GM12878 (cell line): ENCODE data around the gene ANAPC2. TPM values are rescaled to one million over a fixed set of nuclear protein-coding genes. Genes with fewer than 3 reads are reported as not detected.

Experiments used
- ATAC-seq: fragments of 200-7000 bp; cut with Tn5 transposase; 3 replicates; pipeline ENCODE4 v1.9.1; 2020; ENCODE audit warnings: mild to moderate bottlenecking, moderate library complexity
- BruUV-seq: library from RNA; stranded (reverse); fragments of 400-500 nt; replicated peaks from 2 replicates; lab custom pipeline; 2021; lab: Mats Ljungman, UMichigan
- CTCF ChIA-PET: fragments of 300-600 bp; sonication (Branson Sonifier 250); formaldehyde crosslinking; extraction: SDS; loops from one replicate; lab custom pipeline; 2021; ENCODE audit warnings: inconsistent platforms; lab: Yijun Ruan, JAX
- POLR2A ChIA-PET: fragments of 350-600 bp; formaldehyde crosslinking; extraction: SDS; loops from one replicate; lab custom pipeline; 2021; ENCODE audit warnings: inconsistent platforms; lab: Charles Lee
- RAD21 ChIA-PET: fragments of 300-600 bp; sonication (Branson Sonifier 250); formaldehyde crosslinking; loops from one replicate; lab custom pipeline; 2023; ENCODE audit warnings: antibody characterized with exemption; ENCODE audit not compliant: unreplicated experiment; lab: Charles Lee
- SMC1A ChIA-PET: fragments of 300-600 bp; sonication (Branson Sonifier 250); formaldehyde crosslinking; loops from one replicate; lab custom pipeline; 2023; ENCODE audit not compliant: unreplicated experiment, uncharacterized antibody; lab: Charles Lee
- DNase-seq: peaks from one replicate; pipeline ENCODE4 v3.0.0-alpha.2; 2011; ENCODE audit warnings: low read depth, low spot score
- FAIRE-seq: peaks from 3 replicates; lab custom pipeline; 2011; peaks lifted over from hg19 to GRCh38; lab: Jason Lieb, UNC
- H2AFZ ChIP-seq: 2 replicates; pipeline ENCODE4 v1.6.0; 2011; ENCODE audit warnings: low read depth, low read length, control low read depth; ENCODE audit not compliant: control insufficient read depth
- H3K27ac ChIP-seq: 2 replicates; pipeline ENCODE4 v1.5.1; 2011; ENCODE audit warnings: control low read depth; ENCODE audit not compliant: control insufficient read depth, insufficient read depth
- H3K27me3 ChIP-seq, 2 experiments: replicated peaks in 1 of 2; 2 replicates each; pipeline versions ENCODE4 v1.6.0 to v1.6.1; 2011; ENCODE audit warnings: low read length in 1 of 2; ENCODE audit not compliant: control insufficient read depth in 2 of 2, insufficient read depth in 2 of 2
- H3K36me3 ChIP-seq, 2 experiments: 2 replicates each; pipeline ENCODE4 v1.5.1; 2011; ENCODE audit warnings: low read length in 1 of 2; ENCODE audit not compliant: control insufficient read depth in 2 of 2, insufficient read depth in 2 of 2
- H3K4me1 ChIP-seq: 2 replicates; pipeline ENCODE4 v1.6.1; 2011; ENCODE audit warnings: mild to moderate bottlenecking, low read length, moderate library complexity, mixed read lengths; ENCODE audit not compliant: control insufficient read depth, insufficient read depth
- H3K4me2 ChIP-seq: 2 replicates; pipeline ENCODE4 v1.6.0; 2011; ENCODE audit warnings: control low read depth; ENCODE audit not compliant: control insufficient read depth, insufficient read depth
- H3K4me3 ChIP-seq: fragments of 200-600 bp; sonication (generic); 2 replicates; pipeline ENCODE4 v1.5.1; 2016
- H3K79me2 ChIP-seq: 2 replicates; pipeline ENCODE4 v1.6.0; 2011; ENCODE audit warnings: low read length; ENCODE audit not compliant: control insufficient read depth, insufficient read depth
- H3K9ac ChIP-seq: 2 replicates; pipeline ENCODE4 v1.8.0; 2011; ENCODE audit warnings: low read length, control low read depth, mixed read lengths; ENCODE audit not compliant: control insufficient read depth, insufficient read depth
- H3K9me3 ChIP-seq: replicated peaks from 3 replicates; pipeline ENCODE4 v1.5.1; 2011; ENCODE audit warnings: mild to moderate bottlenecking, low read length; ENCODE audit not compliant: control insufficient read depth, insufficient read depth
- H4K20me1 ChIP-seq: 2 replicates; pipeline ENCODE4 v1.6.0; 2011; ENCODE audit not compliant: control insufficient read depth, insufficient read depth
- IKZF1 ChIP-seq: fragments of 450-650 bp; conservative IDR thresholded peaks from 2 replicates; pipeline ENCODE4 v1.6.1; 2017; ENCODE audit warnings: antibody characterized with exemption, mild to moderate bottlenecking
- MEF2B ChIP-seq: fragments of 450-650 bp; IDR thresholded peaks from 2 replicates; pipeline ENCODE4 v1.6.1; 2018; ENCODE audit warnings: mild to moderate bottlenecking, moderate library complexity; ENCODE audit not compliant: partially characterized antibody, poor library complexity, severe bottlenecking
- NBN ChIP-seq: fragments of 450-650 bp; IDR thresholded peaks from 2 replicates; pipeline ENCODE4 v1.6.1; 2016
- PAX8 ChIP-seq: fragments of 450-650 bp; IDR thresholded peaks from 2 replicates; pipeline ENCODE4 v1.6.1; 2017; ENCODE audit warnings: mild to moderate bottlenecking, moderate library complexity
- PML ChIP-seq: IDR thresholded peaks from 2 replicates; pipeline ENCODE4 v1.6.1; 2012; ENCODE audit warnings: low read length, inconsistent platforms
- POU2F2 ChIP-seq: IDR thresholded peaks from 3 replicates; pipeline ENCODE4 v1.6.1; 2011; ENCODE audit warnings: low read depth, mild to moderate bottlenecking, low read length, borderline replicate concordance
- SIN3A ChIP-seq: IDR thresholded peaks from 2 replicates; pipeline ENCODE4 v1.6.1; 2012; ENCODE audit warnings: low read depth, low read length, improper control_type of control experiment
- SMARCA5 ChIP-seq: fragments of 450-650 bp; IDR thresholded peaks from 2 replicates; pipeline ENCODE4 v1.6.1; 2017; ENCODE audit warnings: mild to moderate bottlenecking
- STAT1 ChIP-seq: fragments of 450-650 bp; conservative IDR thresholded peaks from 2 replicates; pipeline ENCODE4 v1.6.1; 2014; ENCODE audit warnings: antibody characterized with exemption, mild to moderate bottlenecking
- ZNF207 ChIP-seq: fragments of 450-650 bp; IDR thresholded peaks from 2 replicates; pipeline ENCODE4 v1.6.1; 2014; ENCODE audit warnings: antibody characterized with exemption, mild to moderate bottlenecking, borderline replicate concordance
- WGBS: methylation state at CpG from one replicate; pipeline ENCODE4 v1.1.6; 2016; ENCODE audit warnings: low lambda C conversion rate; ENCODE audit not compliant: insufficient replicate concordance, insufficient coverage; ENCODE audit errors: missing lambda C conversion rate; 5-methylcytosine and 5-hydroxymethylcytosine counted together
- in situ Hi-C: fragments of 300-500 bp; cut with MboI; formaldehyde crosslinking; loops from 9 replicates; pipeline ENCODE4 v1.14.3; 2018; ENCODE audit warnings: mixed read lengths
- intact Hi-C: fragments of 100-400 bp; cut with micrococcal nuclease; formaldehyde crosslinking; loops from one replicate; pipeline ENCODE4 v1.14.2; 2022; ENCODE audit not compliant: unreplicated experiment
- polyA plus RNA-seq, 11 experiments: library from polyadenylated mRNA; depleted of rRNA in 4 of 11; unstranded in 6 of 11; stranded (reverse) in 5 of 11; fragments of >200 nt; fragmentation: Nextera tagmentation in 4 of 11; fragmentation: Illumina TruSeq in 1 of 11; extraction: Ambion mirVana in 4 of 11; extraction: Trizol in 1 of 11; gene quantifications; 1 replicate in 1 of 11; 2 replicates in 10 of 11; pipeline versions ENCODE4 v1.2.1 to v1.2.3, GENCODE V29; 2011 to 2016; ENCODE audit warnings: inconsistent platforms in 2 of 11, missing spikeins in 2 of 11, low read depth in 1 of 11
- total RNA-seq, 4 experiments: library from RNA; depleted of rRNA in 3 of 4; stranded (reverse); fragments of >200 nt in 3 of 4; fragmentation: Illumina TruSeq in 1 of 4; extraction: Trizol in 1 of 4; gene quantifications; 2 replicates each; pipeline versions ENCODE4 v1.2.1 to v1.2.3, GENCODE V29; 2013 to 2021
- TF ChIP-seq, protein P1 (sequence below): fragments of 450-650 bp; IDR thresholded peaks from 2 replicates; pipeline ENCODE4 v1.6.1; 2017; ENCODE audit warnings: mild to moderate bottlenecking
- TF ChIP-seq, protein P2 (sequence below): fragments of 450-650 bp; conservative IDR thresholded peaks from 2 replicates; pipeline ENCODE4 v1.6.1; 2017; ENCODE audit warnings: mild to moderate bottlenecking, moderate library complexity
- TF ChIP-seq, protein P3 (sequence below): fragments of 450-650 bp; IDR thresholded peaks from 2 replicates; pipeline ENCODE4 v1.6.1; 2018; ENCODE audit warnings: mild to moderate bottlenecking, low read depth, moderate library complexity; ENCODE audit not compliant: partially characterized antibody

The ANAPC2 gene
- total and polyA plus RNA-seq, 10 of the 15 experiments (the other 5 are each of a cell fraction or from before 2014, with no cell fraction given), result 0.03 to 65.2 (median 20.5) TPM

DNA sequence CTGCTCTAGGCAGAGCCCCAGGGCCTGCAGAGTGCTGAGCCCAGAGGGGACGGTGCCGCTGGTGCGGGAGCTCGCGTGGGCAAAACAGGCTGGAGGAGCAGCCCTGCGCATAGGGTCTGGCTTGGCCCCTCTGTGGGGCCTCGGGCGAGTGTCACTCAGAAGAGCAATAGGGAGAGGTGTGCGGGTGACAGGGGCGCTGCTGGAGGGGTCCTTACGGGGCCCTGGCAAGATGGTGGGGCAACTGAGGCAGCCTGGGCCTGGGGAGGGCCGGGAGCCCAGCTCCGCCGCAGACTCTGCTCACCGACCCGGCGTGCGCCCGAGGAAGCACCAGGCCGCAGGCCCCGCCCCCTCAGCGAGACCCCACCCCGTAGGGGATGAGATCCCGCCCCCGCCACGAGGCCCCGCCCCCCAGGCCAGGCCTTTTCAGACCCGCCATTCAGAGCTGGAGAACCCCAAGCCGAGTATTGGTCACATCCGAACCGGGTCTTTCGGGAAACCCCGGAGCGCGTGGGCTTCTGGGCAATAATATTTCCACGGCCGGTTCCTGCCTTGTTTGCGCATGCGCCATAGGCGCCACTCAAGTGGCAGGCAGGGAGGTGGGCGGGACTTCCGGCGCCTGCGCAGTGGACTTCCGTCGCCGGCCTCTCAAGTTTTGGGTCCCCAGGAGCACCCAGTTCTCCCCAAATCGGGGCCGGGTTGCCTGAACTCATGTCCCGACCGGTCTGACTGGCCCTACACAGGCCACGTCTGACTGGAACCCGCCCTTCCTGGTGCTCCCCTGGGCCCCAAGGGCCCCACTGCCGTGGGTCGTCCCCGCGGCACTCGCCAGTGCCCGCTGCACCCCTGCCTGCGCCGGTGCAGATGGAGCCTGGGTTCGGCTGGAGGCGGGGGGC is 35.0 kb upstream of the ANAPC2 start:
- FAIRE-seq (peak; percentile 99), DNase-seq (peak; percentile 93), ATAC-seq (peak; percentile 87)
- ChIA-PET POLR2A (interaction anchor here (0.6 to 5.5 kb wide), 28 partner anchors 11 to 447 kb away, joined by 3 to 68 read pairs (median 6); partner anchors contain the start of genes ANAPC2, EXD3, LCN12 and LRRC26), SMC1A (interaction anchor here (0.8 to 3.3 kb wide), 10 partner anchors 13 to 108 kb away, joined by 3 to 18 read pairs (median 4); partner anchors contain the start of genes TPRN and TUBB4B), RAD21 (interaction anchor here (0.5 to 3.5 kb wide), 21 partner anchors 11 to 352 kb away, joined by 3 to 34 read pairs (median 6); partner anchors contain the start of genes ANAPC2, NDOR1, NPDC1 and SSNA1), CTCF (interaction anchor here (0.7 to 6.4 kb wide), 17 partner anchors 12 to 437 kb away, joined by 3 to 52 read pairs (median 6); partner anchors contain the start of genes ANAPC2, MAN1B1, NDOR1 and SAPCD2)
- H3K9me3 ChIP-seq, result no peaks in the 10 kb centered on the region
- H3K9ac ChIP-seq, result peak overlapping the region; percentile 79
- no peaks in the 10 kb centered on the region for H4K20me1 ChIP-seq
- H3K27ac ChIP-seq, result peak overlapping the region; percentile 73
- peak overlapping the region; percentile 93 for H3K4me3 ChIP-seq
- H3K4me1 ChIP-seq, result peaks cover 16% of the 10 kb centered on the region
- H3K27me3 ChIP-seq, result no peaks in the 10 kb centered on the region
- peak overlapping the region; percentile 98 for H3K4me2 ChIP-seq
- in situ Hi-C loops, result no loop called here
- no TSS peak for BruUV-seq
- H2AFZ ChIP-seq, result peak overlapping the region; percentile 85
- H3K36me3 ChIP-seq, result peaks cover 0 to 2% of the 10 kb centered on the region in 2 experiments; a peak in 1 of 4 replicates
- intact Hi-C loops, result loop anchor here (2.0 to 10.0 kb wide), 3 partner anchors 23 to 179 kb away; partner anchors contain the start of genes ANAPC2, NPDC1, SSNA1 and TPRN
- H3K79me2 ChIP-seq, result no peaks in the 10 kb centered on the region
- WGBS, result 1% methylated on average over 56 of the region's 63 CpGs
- TF ChIP-seq MEF2B, result peak; percentile 16
- TF ChIP-seq, protein P1, sequence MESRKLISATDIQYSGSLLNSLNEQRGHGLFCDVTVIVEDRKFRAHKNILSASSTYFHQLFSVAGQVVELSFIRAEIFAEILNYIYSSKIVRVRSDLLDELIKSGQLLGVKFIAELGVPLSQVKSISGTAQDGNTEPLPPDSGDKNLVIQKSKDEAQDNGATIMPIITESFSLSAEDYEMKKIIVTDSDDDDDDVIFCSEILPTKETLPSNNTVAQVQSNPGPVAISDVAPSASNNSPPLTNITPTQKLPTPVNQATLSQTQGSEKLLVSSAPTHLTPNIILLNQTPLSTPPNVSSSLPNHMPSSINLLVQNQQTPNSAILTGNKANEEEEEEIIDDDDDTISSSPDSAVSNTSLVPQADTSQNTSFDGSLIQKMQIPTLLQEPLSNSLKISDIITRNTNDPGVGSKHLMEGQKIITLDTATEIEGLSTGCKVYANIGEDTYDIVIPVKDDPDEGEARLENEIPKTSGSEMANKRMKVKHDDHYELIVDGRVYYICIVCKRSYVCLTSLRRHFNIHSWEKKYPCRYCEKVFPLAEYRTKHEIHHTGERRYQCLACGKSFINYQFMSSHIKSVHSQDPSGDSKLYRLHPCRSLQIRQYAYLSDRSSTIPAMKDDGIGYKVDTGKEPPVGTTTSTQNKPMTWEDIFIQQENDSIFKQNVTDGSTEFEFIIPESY, result no peak
- no peak for TF ChIP-seq NBN
- TF ChIP-seq, protein P2, sequence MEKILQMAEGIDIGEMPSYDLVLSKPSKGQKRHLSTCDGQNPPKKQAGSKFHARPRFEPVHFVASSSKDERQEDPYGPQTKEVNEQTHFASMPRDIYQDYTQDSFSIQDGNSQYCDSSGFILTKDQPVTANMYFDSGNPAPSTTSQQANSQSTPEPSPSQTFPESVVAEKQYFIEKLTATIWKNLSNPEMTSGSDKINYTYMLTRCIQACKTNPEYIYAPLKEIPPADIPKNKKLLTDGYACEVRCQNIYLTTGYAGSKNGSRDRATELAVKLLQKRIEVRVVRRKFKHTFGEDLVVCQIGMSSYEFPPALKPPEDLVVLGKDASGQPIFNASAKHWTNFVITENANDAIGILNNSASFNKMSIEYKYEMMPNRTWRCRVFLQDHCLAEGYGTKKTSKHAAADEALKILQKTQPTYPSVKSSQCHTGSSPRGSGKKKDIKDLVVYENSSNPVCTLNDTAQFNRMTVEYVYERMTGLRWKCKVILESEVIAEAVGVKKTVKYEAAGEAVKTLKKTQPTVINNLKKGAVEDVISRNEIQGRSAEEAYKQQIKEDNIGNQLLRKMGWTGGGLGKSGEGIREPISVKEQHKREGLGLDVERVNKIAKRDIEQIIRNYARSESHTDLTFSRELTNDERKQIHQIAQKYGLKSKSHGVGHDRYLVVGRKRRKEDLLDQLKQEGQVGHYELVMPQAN, result peak; percentile 74
- TF ChIP-seq, protein P3, sequence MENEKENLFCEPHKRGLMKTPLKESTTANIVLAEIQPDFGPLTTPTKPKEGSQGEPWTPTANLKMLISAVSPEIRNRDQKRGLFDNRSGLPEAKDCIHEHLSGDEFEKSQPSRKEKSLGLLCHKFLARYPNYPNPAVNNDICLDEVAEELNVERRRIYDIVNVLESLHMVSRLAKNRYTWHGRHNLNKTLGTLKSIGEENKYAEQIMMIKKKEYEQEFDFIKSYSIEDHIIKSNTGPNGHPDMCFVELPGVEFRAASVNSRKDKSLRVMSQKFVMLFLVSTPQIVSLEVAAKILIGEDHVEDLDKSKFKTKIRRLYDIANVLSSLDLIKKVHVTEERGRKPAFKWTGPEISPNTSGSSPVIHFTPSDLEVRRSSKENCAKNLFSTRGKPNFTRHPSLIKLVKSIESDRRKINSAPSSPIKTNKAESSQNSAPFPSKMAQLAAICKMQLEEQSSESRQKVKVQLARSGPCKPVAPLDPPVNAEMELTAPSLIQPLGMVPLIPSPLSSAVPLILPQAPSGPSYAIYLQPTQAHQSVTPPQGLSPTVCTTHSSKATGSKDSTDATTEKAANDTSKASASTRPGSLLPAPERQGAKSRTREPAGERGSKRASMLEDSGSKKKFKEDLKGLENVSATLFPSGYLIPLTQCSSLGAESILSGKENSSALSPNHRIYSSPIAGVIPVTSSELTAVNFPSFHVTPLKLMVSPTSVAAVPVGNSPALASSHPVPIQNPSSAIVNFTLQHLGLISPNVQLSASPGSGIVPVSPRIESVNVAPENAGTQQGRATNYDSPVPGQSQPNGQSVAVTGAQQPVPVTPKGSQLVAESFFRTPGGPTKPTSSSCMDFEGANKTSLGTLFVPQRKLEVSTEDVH, result peak; percentile 62
- peak; percentile 48; the same call in 1 of the 3 replicates for TF ChIP-seq POU2F2
- TF ChIP-seq ZNF207, result peak; percentile 80; the same call in 1 of the 2 replicates
- TF ChIP-seq STAT1, result peak; percentile 74; the same call in 1 of the 2 replicates
- TF ChIP-seq PAX8, result no peak
- TF ChIP-seq SIN3A, result peak; percentile 47
- TF ChIP-seq PML, result no peak; the same call in 1 of the 2 replicates
- TF ChIP-seq IKZF1, result peak; percentile 91
- 0 out of 2 replicates have a peak, but pooled peaks have one; percentile 33 for TF ChIP-seq SMARCA5
